ENCODE results near the gene MTURN. TPM values are rescaled to one million over a fixed set of nuclear protein-coding genes. Genes with fewer than 3 reads are reported as not detected.

Gene MTURN
- total and polyA plus RNA-seq, 9 of the 15 experiments (the other 6 are each of a cell fraction or from before 2014, with no cell fraction given), result 0.94 to 14.8 (median 6.4) TPM

DNA sequence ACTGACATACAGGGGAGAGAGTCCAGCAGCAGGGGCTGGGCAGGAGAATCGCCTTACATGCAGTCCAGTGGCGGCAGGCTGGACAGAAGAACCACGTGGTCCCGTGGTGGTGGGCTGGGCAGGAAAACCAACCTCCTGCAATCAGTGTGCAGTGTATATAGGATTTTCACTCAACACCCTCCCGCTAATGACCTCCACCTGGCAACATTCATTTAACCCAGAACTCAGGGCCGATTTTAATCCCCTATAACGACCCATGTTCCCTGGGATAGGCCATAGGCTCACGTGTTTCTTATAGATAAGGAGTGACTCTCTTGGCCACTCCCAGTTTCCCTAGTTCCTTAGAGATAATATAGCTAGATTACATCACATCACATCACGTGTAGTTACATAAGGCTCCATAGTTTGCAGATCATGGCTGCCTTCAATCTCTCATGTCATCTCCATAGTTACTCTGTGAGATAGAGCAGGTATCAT is 19.4 kb downstream of the MTURN start (continued):
- TF ChIP-seq, protein P1, sequence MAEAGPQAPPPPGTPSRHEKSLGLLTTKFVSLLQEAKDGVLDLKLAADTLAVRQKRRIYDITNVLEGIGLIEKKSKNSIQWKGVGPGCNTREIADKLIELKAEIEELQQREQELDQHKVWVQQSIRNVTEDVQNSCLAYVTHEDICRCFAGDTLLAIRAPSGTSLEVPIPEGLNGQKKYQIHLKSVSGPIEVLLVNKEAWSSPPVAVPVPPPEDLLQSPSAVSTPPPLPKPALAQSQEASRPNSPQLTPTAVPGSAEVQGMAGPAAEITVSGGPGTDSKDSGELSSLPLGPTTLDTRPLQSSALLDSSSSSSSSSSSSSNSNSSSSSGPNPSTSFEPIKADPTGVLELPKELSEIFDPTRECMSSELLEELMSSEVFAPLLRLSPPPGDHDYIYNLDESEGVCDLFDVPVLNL (CRISPR knock-in tag; IDR thresholded peaks at IDR 0.05; ENCODE audit: low read depth), result no peak
- TF ChIP-seq, protein P2, sequence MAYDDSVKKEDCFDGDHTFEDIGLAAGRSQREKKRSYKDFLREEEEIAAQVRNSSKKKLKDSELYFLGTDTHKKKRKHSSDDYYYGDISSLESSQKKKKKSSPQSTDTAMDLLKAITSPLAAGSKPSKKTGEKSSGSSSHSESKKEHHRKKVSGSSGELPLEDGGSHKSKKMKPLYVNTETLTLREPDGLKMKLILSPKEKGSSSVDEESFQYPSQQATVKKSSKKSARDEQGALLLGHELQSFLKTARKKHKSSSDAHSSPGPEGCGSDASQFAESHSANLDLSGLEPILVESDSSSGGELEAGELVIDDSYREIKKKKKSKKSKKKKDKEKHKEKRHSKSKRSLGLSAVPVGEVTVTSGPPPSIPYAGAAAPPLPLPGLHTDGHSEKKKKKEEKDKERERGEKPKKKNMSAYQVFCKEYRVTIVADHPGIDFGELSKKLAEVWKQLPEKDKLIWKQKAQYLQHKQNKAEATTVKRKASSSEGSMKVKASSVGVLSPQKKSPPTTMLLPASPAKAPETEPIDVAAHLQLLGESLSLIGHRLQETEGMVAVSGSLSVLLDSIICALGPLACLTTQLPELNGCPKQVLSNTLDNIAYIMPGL (CRISPR knock-in tag; IDR thresholded peaks at IDR 0.05), result no peak
- TF ChIP-seq ELF2 (CRISPR knock-in tag; IDR thresholded peaks at IDR 0.05) (no peak), KDM1A (IDR thresholded peaks at IDR 0.05) (peak; percentile 97), JUND (IDR thresholded peaks at IDR 0.05; ENCODE audit: borderline replicate concordance, low read depth, low read length) (peak; percentile 71; the same call in 1 of the 2 replicates), JUND (tag; IDR thresholded peaks at IDR 0.05; ENCODE audit: borderline replicate concordance, low read depth, low read length) (peak; percentile 43; the same call in 1 of the 3 replicates), DPF2 (IDR thresholded peaks at IDR 0.05) (peak; percentile 79), TOE1 (IDR thresholded peaks at IDR 0.05; ENCODE audit: borderline replicate concordance) (peak; percentile 59; the same call in 1 of the 2 replicates), TOE1 (CRISPR knock-in tag; IDR thresholded peaks at IDR 0.05; ENCODE audit: borderline replicate concordance, low read depth) (0 out of 2 replicates have a peak, but pooled peaks have one; percentile 22), HDAC2 (IDR thresholded peaks at IDR 0.05) (peak; percentile 91), ATF1 (CRISPR knock-in tag; IDR thresholded peaks at IDR 0.05) (no peak), ATF1 (tag; IDR thresholded peaks at IDR 0.05) (peak; percentile 49; the same call in 1 of the 2 replicates), RBM25 (IDR thresholded peaks at IDR 0.05; ENCODE audit: low read depth, low read length, severe bottlenecking) (no peak), ERF (CRISPR knock-in tag; IDR thresholded peaks at IDR 0.05) (no peak), ESRRA (IDR thresholded peaks at IDR 0.05; ENCODE audit: borderline replicate concordance, low read depth) (peak; percentile 62; the same call in 1 of the 2 replicates), MYC (IDR thresholded peaks at IDR 0.05; ENCODE audit: low read depth, low read length) (peak; percentile 71; the same call in 1 of the 2 replicates), MYC (CRISPR knock-in tag; IDR thresholded peaks at IDR 0.05; ENCODE audit: borderline replicate concordance, low read depth) (no peak), ZNF668 (CRISPR knock-in tag; IDR thresholded peaks at IDR 0.05) (no peak)
- TF ChIP-seq, protein P3, sequence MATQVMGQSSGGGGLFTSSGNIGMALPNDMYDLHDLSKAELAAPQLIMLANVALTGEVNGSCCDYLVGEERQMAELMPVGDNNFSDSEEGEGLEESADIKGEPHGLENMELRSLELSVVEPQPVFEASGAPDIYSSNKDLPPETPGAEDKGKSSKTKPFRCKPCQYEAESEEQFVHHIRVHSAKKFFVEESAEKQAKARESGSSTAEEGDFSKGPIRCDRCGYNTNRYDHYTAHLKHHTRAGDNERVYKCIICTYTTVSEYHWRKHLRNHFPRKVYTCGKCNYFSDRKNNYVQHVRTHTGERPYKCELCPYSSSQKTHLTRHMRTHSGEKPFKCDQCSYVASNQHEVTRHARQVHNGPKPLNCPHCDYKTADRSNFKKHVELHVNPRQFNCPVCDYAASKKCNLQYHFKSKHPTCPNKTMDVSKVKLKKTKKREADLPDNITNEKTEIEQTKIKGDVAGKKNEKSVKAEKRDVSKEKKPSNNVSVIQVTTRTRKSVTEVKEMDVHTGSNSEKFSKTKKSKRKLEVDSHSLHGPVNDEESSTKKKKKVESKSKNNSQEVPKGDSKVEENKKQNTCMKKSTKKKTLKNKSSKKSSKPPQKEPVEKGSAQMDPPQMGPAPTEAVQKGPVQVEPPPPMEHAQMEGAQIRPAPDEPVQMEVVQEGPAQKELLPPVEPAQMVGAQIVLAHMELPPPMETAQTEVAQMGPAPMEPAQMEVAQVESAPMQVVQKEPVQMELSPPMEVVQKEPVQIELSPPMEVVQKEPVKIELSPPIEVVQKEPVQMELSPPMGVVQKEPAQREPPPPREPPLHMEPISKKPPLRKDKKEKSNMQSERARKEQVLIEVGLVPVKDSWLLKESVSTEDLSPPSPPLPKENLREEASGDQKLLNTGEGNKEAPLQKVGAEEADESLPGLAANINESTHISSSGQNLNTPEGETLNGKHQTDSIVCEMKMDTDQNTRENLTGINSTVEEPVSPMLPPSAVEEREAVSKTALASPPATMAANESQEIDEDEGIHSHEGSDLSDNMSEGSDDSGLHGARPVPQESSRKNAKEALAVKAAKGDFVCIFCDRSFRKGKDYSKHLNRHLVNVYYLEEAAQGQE (IDR thresholded peaks at IDR 0.05; ENCODE audit: borderline replicate concordance), result peak; percentile 25; the same call in 1 of the 2 replicates
- TF ChIP-seq, protein P3 (CRISPR knock-in tag; IDR thresholded peaks at IDR 0.05; ENCODE audit: low read depth), result no peak
